B cell (primary cell): Measurements from ENCODE around the gene GNG13. TPM values are rescaled to one million over a fixed set of nuclear protein-coding genes. Genes with fewer than 3 reads are reported as not detected.

Source experiments
- ATAC-seq: fragments of 200-7000 bp; cut with Tn5 transposase; one replicate; pipeline ENCODE4 v1.10.0; 2021; ENCODE audit warnings: low read depth, mild to moderate bottlenecking, moderate number of reproducible peaks, moderate library complexity
- CTCF ChIA-PET: fragments of 350-600 bp; sonication (Branson Sonifier 250); formaldehyde crosslinking; loops from one replicate; lab custom pipeline; 2021; ENCODE audit warnings: antibody characterized with exemption, inconsistent platforms; lab: Charles Lee
- POLR2A ChIA-PET: fragments of 350-600 bp; sonication (Branson Sonifier 250); formaldehyde crosslinking; loops from one replicate; lab custom pipeline; 2021; ENCODE audit warnings: antibody characterized with exemption; lab: Charles Lee
- DNase-seq: peaks from one replicate; pipeline ENCODE4 v3.0.0; 2013
- H2AFZ ChIP-seq: 2 replicates; pipeline ENCODE4 v1.6.1; 2012; ENCODE audit warnings: mild to moderate bottlenecking, low read depth, low read length; ENCODE audit not compliant: insufficient read depth, poor library complexity, severe bottlenecking
- H3K27ac ChIP-seq, 2 donors: 1 replicate in 1 of 2; 2 replicates in 1 of 2; pipeline ENCODE4 v1.5.1; 2012 to 2013; ENCODE audit warnings: low read length in 2 of 2, mild to moderate bottlenecking in 2 of 2, moderate library complexity in 1 of 2
- H3K27me3 ChIP-seq, 4 experiments: fragments of 200-600 bp in 1 of 4; sonication (generic) in 1 of 4; replicated peaks in 1 of 4; 1 replicate in 2 of 4; 2 replicates in 2 of 4; pipeline versions ENCODE4 v1.6.1 to v1.7.0; 2013 to 2016; ENCODE audit warnings: low read length in 3 of 4, mild to moderate bottlenecking in 2 of 4, mixed read lengths in 1 of 4, moderate library complexity in 1 of 4; ENCODE audit not compliant: insufficient read depth in 4 of 4, control insufficient read depth in 3 of 4; ENCODE audit errors: control extremely low read depth in 1 of 4
- H3K36me3 ChIP-seq, 2 experiments: replicated peaks in 1 of 2; 1 replicate in 1 of 2; 2 replicates in 1 of 2; pipeline versions ENCODE4 v1.6.1 to v1.7.1; 2013; ENCODE audit warnings: low read length in 1 of 2; ENCODE audit not compliant: insufficient read depth in 2 of 2, control insufficient read depth in 1 of 2; ENCODE audit errors: control extremely low read depth in 1 of 2, extremely low read depth in 1 of 2
- H3K4me1 ChIP-seq, 2 donors: fragments of 200-600 bp in 1 of 2; sonication (generic) in 1 of 2; 1 replicate in 1 of 2; 2 replicates in 1 of 2; pipeline versions ENCODE4 v1.5.1 to v1.6.1; 2013 to 2017; ENCODE audit warnings: low read length in 2 of 2; ENCODE audit not compliant: control insufficient read depth in 2 of 2, insufficient read depth in 2 of 2
- H3K4me2 ChIP-seq: replicated peaks from 2 replicates; pipeline ENCODE3; 2012; ENCODE audit warnings: mild to moderate bottlenecking, low read depth, low read length; ENCODE audit not compliant: poor library complexity, severe bottlenecking
- H3K4me3 ChIP-seq, 5 experiments: fragments of 200-600 bp in 1 of 5; sonication (generic) in 1 of 5; 1 replicate in 3 of 5; 2 replicates in 2 of 5; pipeline versions ENCODE4 v1.5.1 to v1.7.0; 2011 to 2016; ENCODE audit warnings: low read length in 4 of 5, mild to moderate bottlenecking in 4 of 5, low read depth in 2 of 5, control low read depth in 1 of 5, moderate library complexity in 1 of 5; ENCODE audit not compliant: insufficient read depth in 1 of 5; ENCODE audit errors: control extremely low read depth in 1 of 5, extremely low read depth in 1 of 5
- H3K79me2 ChIP-seq: fragments of 200-600 bp; sonication (generic); one replicate; pipeline ENCODE4 v1.6.0; 2016; ENCODE audit warnings: low read length; ENCODE audit not compliant: control insufficient read depth, insufficient read depth
- H3K9ac ChIP-seq: fragments of 200-600 bp; sonication (generic); 2 replicates; pipeline ENCODE4 v1.6.1; 2017; ENCODE audit warnings: mild to moderate bottlenecking, low read length, moderate library complexity
- H3K9me3 ChIP-seq, 3 donors: one replicate each; pipeline versions ENCODE4 v1.6.1 to v1.7.1; 2013; ENCODE audit warnings: low read length in 2 of 3; ENCODE audit not compliant: control insufficient read depth in 2 of 3, insufficient read depth in 1 of 3; ENCODE audit errors: control extremely low read depth in 1 of 3
- H4K20me1 ChIP-seq: 2 replicates; pipeline ENCODE4 v1.6.0; 2012; ENCODE audit warnings: mild to moderate bottlenecking, low read length; ENCODE audit not compliant: insufficient read depth, control insufficient read depth, poor library complexity, severe bottlenecking
- H3K27ac Mint-ChIP-seq: one replicate; pipeline ENCODE4 v1.8.0; 2021; ENCODE audit warnings: mixed read lengths
- H3K27me3 Mint-ChIP-seq: one replicate; pipeline ENCODE4 v1.8.0; 2021; ENCODE audit warnings: mixed read lengths
- H3K4me1 Mint-ChIP-seq: one replicate; pipeline ENCODE4 v1.8.0; 2021; ENCODE audit warnings: mixed read lengths
- H3K4me3 Mint-ChIP-seq: one replicate; pipeline ENCODE4 v1.8.0; 2021; ENCODE audit warnings: mixed read lengths
- H3K9me3 Mint-ChIP-seq: one replicate; pipeline ENCODE4 v1.8.0; 2022; ENCODE audit warnings: mixed read lengths; ENCODE audit not compliant: insufficient read depth
- EZH2 ChIP-seq: IDR thresholded peaks from 2 replicates; pipeline ENCODE4 v1.6.1; 2012; ENCODE audit warnings: borderline replicate concordance, low read depth, mild to moderate bottlenecking, moderate library complexity, low read length; ENCODE audit not compliant: insufficient read depth, poor library complexity, severe bottlenecking
- WGBS: methylation state at CpG from one replicate; pipeline ENCODE4 v1.1.5; 2013; ENCODE audit warnings: missing lambda C conversion rate; ENCODE audit not compliant: insufficient coverage; 5-methylcytosine and 5-hydroxymethylcytosine counted together
- intact Hi-C: fragments of 100-400 bp; cut with micrococcal nuclease; formaldehyde crosslinking; loops from one replicate; pipeline ENCODE4 v1.10.0; 2022
- polyA plus RNA-seq: library from polyadenylated mRNA; depleted of rRNA; stranded (reverse); fragments of >200 nt; gene quantifications from 2 replicates; pipeline ENCODE4 v1.2.3, GENCODE V29; 2012
- total RNA-seq, 2 donors: library from RNA; stranded (reverse); fragments of 120-200 nt in 1 of 2; gene quantifications; 1 replicate in 1 of 2; 2 replicates in 1 of 2; pipeline versions ENCODE4 v1.2.3 to v1.2.4, GENCODE V29; 2013 to 2022
- TF ChIP-seq, protein P1 (sequence below): fragments of 200-600 bp; IDR thresholded peaks from one replicate; pipeline ENCODE4 v1.8.0; 2022; ENCODE audit warnings: antibody characterized with exemption, mild to moderate bottlenecking

Gene GNG13
- total and polyA plus RNA-seq, 2 donors (not counting 1 experiment from before 2014, with no cell fraction given) = not detected

DNA sequence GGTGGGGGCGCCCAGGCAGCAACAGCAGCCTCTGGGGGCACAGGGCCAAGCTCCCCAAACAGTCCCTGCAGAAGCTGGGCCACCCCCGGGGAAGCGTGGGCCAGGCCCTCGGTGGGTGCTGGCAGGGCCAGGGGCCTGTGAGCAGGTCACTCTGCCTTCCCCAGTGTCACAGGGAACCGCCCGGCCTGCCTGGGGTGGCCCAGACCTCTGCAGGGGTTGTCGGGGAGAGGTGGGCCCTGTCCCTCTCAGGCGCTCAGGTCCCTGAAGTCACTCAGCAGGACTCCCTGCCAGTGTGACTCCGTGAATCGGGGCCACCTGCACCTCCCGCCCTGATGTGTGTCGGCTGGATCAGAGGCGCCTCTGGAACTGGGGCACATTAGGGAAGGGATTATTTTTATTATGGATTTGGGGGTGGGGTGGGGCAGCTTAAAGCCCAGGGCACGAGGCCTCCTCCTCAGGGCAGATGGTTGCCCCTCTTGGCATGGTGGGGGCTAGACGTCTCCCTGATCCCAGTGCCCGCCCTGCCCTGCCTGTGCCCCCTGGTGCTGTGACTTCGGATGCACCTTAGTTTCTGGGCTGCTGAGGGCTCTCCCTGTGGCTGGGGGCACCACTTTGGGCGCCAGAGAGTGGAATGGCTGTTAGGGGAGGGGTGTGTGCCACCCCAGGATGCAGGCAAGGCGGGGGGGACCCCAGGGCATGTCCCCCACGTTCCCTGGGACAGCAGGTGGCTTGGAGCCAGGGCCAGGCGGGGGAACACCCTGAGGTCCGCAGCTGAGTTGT is 1.2 kb upstream of the GNG13 start:
- Histone ChIP-seq H3K4me1 (peaks cover 6 to 10% of the 10 kb centered on the region in 2 donors), H3K27ac (no peak overlapping the region), H2AFZ (no peak overlapping the region), H3K4me2 (no peak overlapping the region), H3K27me3 (peaks cover 0 to 46% (median 6%) of the 10 kb centered on the region in 4 experiments), H3K9ac (no peak overlapping the region), H3K4me3 (no peak overlapping the region), H3K9me3 (peaks cover 0 to 10% (median 0%) of the 10 kb centered on the region in 3 donors), H3K79me2 (no peaks in the 10 kb centered on the region), H3K36me3 (no peaks in the 10 kb centered on the region), H4K20me1 (no peaks in the 10 kb centered on the region)
- H3K9me3 Mint-ChIP-seq = no peaks in the 10 kb centered on the region
- 66% methylated on average over 19 of the region's 22 CpGs for WGBS
- DNase-seq (no peak), ATAC-seq (no peak)
- ChIA-PET CTCF (interaction anchor here (1.0 to 1.7 kb wide), 2 partner anchors 17 to 61 kb away, joined by 3 to 4 read pairs; partner anchors contain the start of gene CIAO3), POLR2A (no interaction called here)
- intact Hi-C loops = no loop called here
- no peak overlapping the region for H3K27ac Mint-ChIP-seq
- TF ChIP-seq, protein P1, sequence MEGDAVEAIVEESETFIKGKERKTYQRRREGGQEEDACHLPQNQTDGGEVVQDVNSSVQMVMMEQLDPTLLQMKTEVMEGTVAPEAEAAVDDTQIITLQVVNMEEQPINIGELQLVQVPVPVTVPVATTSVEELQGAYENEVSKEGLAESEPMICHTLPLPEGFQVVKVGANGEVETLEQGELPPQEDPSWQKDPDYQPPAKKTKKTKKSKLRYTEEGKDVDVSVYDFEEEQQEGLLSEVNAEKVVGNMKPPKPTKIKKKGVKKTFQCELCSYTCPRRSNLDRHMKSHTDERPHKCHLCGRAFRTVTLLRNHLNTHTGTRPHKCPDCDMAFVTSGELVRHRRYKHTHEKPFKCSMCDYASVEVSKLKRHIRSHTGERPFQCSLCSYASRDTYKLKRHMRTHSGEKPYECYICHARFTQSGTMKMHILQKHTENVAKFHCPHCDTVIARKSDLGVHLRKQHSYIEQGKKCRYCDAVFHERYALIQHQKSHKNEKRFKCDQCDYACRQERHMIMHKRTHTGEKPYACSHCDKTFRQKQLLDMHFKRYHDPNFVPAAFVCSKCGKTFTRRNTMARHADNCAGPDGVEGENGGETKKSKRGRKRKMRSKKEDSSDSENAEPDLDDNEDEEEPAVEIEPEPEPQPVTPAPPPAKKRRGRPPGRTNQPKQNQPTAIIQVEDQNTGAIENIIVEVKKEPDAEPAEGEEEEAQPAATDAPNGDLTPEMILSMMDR = no peak
- TF ChIP-seq EZH2 = no peak
- H3K4me3 Mint-ChIP-seq = no peak overlapping the region
- H3K4me1 Mint-ChIP-seq = no peaks in the 10 kb centered on the region
- H3K27me3 Mint-ChIP-seq = peaks cover 4% of the 10 kb centered on the region
